ENCODE measurements around the gene PKDREJ. TPM values are rescaled to one million over a fixed set of nuclear protein-coding genes. Genes with fewer than 3 reads are reported as not detected.

PKDREJ gene
- polyA plus RNA-seq, 1 donor from 2014 or later = not detected

DNA sequence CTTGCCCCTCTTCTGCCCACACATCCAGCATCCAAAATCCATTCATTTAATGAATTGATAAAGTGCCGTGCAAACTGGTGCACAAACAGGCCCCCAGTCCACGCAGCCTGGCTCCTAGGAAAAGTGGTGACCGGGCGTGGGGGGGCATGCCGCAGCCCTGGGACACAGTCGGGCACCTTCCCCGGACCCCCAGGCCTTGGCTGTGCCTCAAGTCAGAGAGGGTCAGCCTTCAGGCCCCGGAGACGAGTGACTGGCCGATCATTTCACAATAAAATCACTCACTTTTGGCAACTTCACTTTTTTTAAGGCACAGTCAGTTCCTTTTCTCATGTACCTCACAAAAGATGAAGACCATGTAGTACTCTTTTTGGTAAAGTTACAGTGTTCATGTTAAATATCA, 21.1 kb downstream of the PKDREJ start:
- H3K4me2 ChIP-seq (ENCODE audit: low read length) = no peak overlapping the region
- no peaks in the 10 kb centered on the region for H3K79me2 ChIP-seq (replicated peaks; ENCODE audit: insufficient read depth, low read length)
- H3K9ac ChIP-seq (ENCODE audit: low read length) = no peak overlapping the region
- no peaks in the 10 kb centered on the region for H3F3A ChIP-seq (ENCODE audit: insufficient read depth, low read length, poor library complexity, severe bottlenecking)
- H3K9me3 ChIP-seq (ENCODE audit: low read length) = no peaks in the 10 kb centered on the region
- H4K20me1 ChIP-seq (ENCODE audit: insufficient read depth) = no peaks in the 10 kb centered on the region
- H2AFZ ChIP-seq (ENCODE audit: low read depth, low read length) = no peak overlapping the region
- H3K27ac ChIP-seq (ENCODE audit: low read length) = no peak overlapping the region
- H3K27me3 ChIP-seq (ENCODE audit: insufficient read depth, low read depth, low read length) = no peaks in the 10 kb centered on the region
- no peak overlapping the region for H3K4me3 ChIP-seq (ENCODE audit: low read length)
- H3K9me2 ChIP-seq (ENCODE audit: insufficient read depth, low read length) = no peaks in the 10 kb centered on the region
- H3K36me3 ChIP-seq (ENCODE audit: insufficient read depth, low read length) = no peaks in the 10 kb centered on the region
- TF ChIP-seq POLR2AphosphoS5 (IDR thresholded peaks at IDR 0.05) (no peak), RAD21 (conservative IDR thresholded peaks at IDR 0.05) (no peak), SMC3 (conservative IDR thresholded peaks at IDR 0.05; ENCODE audit: poor library complexity) (no peak), MXI1 (conservative IDR thresholded peaks at IDR 0.05; ENCODE audit: poor library complexity, severe bottlenecking) (no peak), TAF1 (IDR thresholded peaks at IDR 0.05; ENCODE audit: low read depth) (no peak), EP300 (conservative IDR thresholded peaks at IDR 0.05; ENCODE audit: poor library complexity, severe bottlenecking) (no peak), REST (IDR thresholded peaks at IDR 0.05; ENCODE audit: borderline replicate concordance) (no peak), CTCF (IDR thresholded peaks at IDR 0.05; ENCODE audit: poor library complexity, severe bottlenecking) (no peak), EZH2 (IDR thresholded peaks at IDR 0.05; ENCODE audit: borderline replicate concordance, insufficient read depth, low read length, poor library complexity, severe bottlenecking) (no peak)

DNA sequence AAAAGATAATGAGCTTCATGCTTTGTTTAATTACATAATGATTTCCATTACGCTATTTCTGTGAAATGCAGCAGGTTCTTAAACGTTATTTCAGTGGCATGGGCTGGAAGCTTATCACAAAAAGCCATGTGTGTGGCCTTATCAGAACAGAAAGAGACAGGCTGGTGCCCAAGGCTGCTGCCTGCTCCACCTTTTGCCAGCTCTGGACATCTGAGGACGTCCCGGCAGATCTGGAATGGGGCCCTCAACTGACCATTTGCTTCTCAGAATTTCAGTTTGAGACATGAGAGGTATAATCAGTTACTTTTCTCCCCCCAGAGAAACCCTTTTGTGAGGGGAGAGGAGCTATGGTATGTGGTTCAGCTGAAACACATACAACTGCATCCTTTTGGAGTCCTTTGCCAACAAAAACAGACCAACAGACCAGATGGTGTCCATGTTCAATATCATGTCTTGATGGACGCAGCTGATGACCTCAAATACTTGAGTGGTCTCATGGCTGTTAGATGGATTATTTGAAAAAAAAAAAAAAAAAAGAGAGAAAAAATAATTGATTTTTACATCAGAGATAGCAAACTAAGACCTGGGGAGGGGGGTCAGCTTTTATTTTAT, 21.6 kb downstream of the PKDREJ start:
- Histone ChIP-seq H2AFZ (ENCODE audit: low read depth, low read length) (no peak overlapping the region), H3K36me3 (ENCODE audit: insufficient read depth, low read length) (no peaks in the 10 kb centered on the region), H3K27ac (ENCODE audit: low read length) (no peak overlapping the region), H3K9ac (ENCODE audit: low read length) (no peak overlapping the region), H3K27me3 (ENCODE audit: insufficient read depth, low read depth, low read length) (no peaks in the 10 kb centered on the region), H3F3A (ENCODE audit: insufficient read depth, low read length, poor library complexity, severe bottlenecking) (no peaks in the 10 kb centered on the region), H3K4me3 (ENCODE audit: low read length) (no peak overlapping the region), H3K9me2 (ENCODE audit: insufficient read depth, low read length) (no peaks in the 10 kb centered on the region), H3K4me2 (ENCODE audit: low read length) (no peak overlapping the region), H4K20me1 (ENCODE audit: insufficient read depth) (no peaks in the 10 kb centered on the region), H3K79me2 (replicated peaks; ENCODE audit: insufficient read depth, low read length) (no peaks in the 10 kb centered on the region), H3K9me3 (ENCODE audit: low read length) (no peaks in the 10 kb centered on the region)
- no peak for TF ChIP-seq REST (IDR thresholded peaks at IDR 0.05; ENCODE audit: borderline replicate concordance)
- no peak for TF ChIP-seq EP300 (conservative IDR thresholded peaks at IDR 0.05; ENCODE audit: poor library complexity, severe bottlenecking)
- no peak for TF ChIP-seq EZH2 (IDR thresholded peaks at IDR 0.05; ENCODE audit: borderline replicate concordance, insufficient read depth, low read length, poor library complexity, severe bottlenecking)
- TF ChIP-seq SMC3 (conservative IDR thresholded peaks at IDR 0.05; ENCODE audit: poor library complexity) = no peak
- TF ChIP-seq RAD21 (conservative IDR thresholded peaks at IDR 0.05) = no peak
- no peak for TF ChIP-seq TAF1 (IDR thresholded peaks at IDR 0.05; ENCODE audit: low read depth)
- TF ChIP-seq MXI1 (conservative IDR thresholded peaks at IDR 0.05; ENCODE audit: poor library complexity, severe bottlenecking) = no peak
- no peak for TF ChIP-seq CTCF (IDR thresholded peaks at IDR 0.05; ENCODE audit: poor library complexity, severe bottlenecking)
